SK-N-DZ (cell line): ENCODE measurements around the gene CTIF.
"Not testable (repeated sequence)": the region's sequence is repeated elsewhere in the genome, so short reads cannot be mapped to it uniquely, and the experiment has no call there.

Source experiments
- DNase-seq: peaks from one replicate; pipeline ENCODE4 v3.0.0-alpha.2; 2015; ENCODE audit warnings: low spot score

The CTIF gene

DNA sequence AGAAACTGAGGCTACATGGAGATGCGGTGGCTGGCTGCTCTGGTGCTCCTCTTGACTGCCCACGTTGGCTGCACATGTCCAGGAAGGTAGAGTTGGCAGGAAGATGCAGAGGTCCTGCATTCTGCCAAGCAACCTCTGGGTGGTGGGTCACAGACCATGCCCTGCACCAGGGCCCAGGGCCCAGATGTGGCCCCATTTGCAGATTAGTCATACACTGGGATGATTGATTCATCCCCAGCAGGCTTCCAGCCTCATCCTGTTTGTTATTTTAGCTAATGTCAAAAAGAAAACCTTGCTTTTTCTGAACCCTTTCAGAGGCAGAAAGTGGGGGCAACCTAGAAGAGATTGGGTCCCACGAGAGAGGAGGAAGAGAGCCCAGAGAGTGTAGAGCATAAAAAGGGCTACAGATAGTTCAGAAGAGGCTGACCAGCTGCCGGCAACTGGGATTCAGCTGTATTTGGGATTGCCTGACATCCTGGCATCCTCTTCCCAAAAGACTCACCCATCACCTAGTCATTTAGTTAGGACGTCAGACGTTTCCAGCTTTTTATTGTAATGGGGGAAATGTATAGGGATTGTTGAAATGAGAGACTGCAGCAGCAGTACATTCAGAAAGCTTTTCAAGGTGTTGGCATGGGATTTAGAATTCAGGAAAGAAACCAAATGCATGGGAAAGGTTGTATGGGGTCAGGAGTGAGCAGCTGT lies 101.9 kb downstream of the CTIF start:
- no peak for DNase-seq

DNA sequence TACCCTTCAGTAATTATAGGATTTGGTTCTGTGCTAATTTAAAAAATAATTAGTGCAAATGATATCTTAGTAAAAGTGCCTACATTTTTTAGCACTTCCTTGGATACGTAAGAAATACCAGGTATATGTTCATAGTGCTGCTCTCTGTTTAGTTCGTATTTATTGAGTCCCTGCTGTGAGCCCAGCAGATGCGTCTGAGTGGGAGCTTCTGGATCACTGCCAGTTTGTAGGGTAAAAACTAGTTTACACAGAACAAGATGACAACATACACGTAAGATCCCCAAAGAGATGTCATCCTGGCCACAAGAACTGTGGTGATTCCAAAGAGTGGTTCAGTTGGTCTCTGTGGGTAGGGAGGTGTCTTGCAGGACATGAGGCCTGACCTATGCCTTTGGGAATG lies 103.2 kb downstream of the CTIF start:
- DNase-seq: no peak

DNA sequence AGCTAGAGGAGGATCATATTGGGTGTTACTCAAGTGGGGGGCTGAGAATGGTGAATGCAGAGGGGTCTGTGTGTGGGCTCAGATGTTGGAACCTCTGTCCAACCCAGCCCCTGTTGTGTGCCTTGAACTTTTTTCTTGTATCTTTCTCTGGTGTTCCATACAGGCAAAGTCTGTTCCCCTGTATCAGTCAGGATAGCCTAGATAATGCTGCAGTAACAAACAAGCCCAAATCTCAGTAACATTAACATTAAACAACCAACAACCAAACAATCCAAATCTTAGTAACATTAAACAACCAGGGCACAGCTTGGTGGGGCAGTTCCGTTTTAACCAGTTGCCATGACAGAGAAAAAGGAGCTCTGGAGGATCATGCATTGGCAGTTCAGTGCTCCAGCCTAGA lies 103.7 kb downstream of the CTIF start:
- no peak for DNase-seq

DNA sequence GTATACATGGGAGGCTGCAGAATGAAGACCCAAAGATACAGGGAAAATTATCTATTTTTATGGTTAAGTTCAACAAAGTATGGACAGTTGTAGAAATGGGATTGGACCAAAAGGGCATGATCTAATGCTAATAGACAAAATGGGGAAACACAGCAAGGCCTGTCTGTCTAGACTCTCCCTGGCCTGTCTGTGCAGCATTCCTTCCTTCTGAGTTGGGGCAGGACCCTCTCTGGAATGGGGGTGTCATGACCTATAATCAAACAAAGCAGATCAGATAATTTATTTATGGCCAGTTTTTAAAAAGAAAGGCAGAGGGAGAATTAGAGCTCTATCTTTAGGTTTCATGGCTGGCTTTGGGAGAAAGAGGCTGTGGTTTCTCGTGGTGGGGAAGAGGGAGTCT lies 104.4 kb downstream of the CTIF start:
- DNase-seq: no peak

DNA sequence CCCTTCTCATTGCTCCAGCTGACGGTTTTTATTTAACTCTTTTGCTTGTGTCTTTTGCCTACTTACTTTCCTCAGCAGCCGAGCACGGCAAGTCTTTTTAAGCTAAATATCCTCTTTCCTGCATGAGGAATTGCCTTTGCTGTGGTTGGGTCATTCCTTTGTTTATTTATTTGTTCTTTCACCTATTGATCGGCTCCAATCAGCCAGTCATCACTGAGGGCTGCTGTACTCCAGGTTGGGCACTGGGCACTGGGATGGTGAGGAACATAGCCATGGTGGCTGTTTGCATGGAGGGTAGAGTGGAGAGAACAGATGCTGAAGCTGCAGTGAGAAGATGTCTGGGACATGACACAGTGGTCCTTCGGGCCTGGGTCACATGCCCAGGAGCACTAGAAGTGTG lies 105.2 kb downstream of the CTIF start:
- DNase-seq: no peak

DNA sequence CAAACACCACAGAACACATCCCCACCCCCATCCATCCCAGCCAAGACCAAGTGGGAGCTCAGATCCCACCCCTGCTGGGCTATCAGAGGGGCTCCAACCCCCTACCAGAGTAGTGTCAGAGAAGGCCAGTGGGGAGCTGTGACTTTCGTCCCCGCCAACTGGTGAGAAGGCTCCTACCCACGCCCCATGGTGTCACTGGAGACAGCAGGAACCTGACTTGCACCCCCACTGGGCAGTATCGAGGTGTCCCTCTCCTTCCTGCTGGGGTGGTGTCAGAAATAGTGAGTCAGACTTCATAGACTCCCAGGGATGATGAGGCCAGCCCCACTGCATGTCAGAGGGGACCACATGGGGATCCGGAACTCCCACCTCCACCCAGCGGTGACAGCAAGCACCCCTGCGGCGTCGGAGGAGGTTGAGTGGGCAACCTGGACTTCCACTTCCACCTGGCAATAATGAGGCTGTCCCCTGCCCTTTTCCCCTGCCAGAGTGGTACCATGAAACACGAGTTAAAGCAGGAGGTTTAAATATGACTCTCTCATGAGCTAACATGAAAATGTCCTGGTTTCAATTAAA lies 106.7 kb downstream of the CTIF start:
- no peak for DNase-seq

DNA sequence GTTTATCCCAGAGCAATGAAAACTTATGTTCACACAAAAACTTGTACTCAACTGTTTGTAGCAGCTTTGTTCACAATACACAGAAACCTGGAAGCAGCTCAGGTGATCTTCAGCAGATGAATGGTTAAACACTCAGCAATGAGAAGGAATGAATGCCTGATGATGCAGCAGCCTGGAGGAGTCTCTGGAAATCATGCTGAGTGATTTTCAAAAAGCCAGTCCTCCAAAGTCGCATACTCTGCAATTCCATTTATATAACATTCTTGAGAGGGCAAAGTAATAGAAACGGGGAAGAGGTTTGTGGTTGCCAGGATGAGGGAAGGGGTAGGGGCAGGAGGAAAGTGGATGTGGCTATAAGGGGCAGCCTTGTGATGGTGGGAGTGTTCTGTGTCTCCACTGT lies 108.1 kb downstream of the CTIF start:
- no peak for DNase-seq

DNA sequence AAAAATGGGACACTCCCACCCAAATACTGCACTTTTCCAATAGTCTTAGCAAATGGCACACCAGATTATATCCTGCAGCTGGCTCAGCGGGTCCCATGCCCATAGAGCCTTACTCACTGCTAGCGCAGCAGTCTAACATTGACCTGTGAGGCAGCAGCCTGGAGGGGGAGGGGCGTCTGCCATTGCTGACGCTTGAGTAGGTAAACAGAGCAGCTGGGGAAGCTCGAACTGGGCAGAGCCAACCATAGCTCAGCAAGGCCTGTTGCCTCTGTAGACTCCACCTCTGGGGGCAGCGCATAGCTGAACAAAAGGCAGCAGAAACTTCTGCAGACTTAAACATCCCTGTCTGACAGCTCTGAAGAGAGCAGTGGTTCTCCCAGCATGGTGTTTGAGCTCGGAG lies 110.4 kb downstream of the CTIF start:
- DNase-seq: no peak

DNA sequence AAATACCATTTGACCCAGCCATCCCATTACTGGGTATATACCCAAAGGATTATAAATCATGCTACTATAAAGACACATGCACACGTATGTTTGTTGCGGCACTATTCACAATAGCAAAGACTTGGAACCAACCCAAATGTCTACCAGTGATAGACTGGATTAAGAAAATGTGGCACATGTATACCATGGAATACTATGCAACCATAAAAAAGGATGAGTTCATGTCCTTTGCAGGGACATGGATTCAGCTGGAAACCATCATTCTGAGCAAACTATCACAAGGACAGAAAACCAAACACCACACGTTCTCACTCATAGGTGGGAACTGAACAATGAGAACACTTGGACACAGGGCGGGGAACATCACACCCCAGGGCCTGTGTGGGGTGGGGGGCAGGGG lies 115.8 kb downstream of the CTIF start:
- not testable (repeated sequence) for DNase-seq

DNA sequence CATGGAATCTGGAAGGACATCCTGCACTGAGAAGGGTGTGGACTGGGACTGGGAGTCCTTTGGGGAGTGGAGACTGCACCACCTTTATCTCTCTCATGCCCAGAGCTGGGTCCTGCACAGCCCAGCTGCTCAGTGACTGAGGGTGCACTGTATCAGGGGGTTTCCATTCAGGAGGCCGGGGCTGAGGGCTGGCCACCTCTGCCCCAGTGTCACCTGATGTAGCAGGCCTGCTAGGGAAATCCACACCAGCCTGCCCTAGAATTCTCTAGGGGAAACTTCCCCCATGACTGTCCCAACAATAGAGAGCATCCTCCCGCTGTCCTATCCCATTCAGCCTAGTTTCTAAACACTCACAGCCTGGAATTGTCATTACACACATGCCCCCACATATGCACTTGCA lies 116.7 kb downstream of the CTIF start:
- DNase-seq: no peak

DNA sequence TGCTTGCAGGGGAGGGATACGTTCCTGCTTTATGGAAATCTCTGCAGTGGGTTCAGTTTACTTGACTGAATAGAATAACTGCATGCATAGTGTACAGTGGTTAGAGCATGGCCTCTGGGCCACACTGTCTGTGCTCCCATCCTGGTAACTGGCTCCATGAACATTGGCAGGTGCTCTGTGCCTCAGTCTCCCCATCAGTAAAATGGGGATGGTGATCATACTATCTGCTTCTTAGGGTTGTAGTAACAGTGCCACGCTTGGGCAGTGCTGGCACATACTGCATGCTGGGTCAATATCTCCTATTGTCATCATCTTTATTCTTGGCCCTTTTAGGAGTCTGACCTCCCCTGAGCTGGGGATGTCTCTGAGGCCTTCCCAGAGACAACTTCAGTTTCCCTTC lies 117.3 kb downstream of the CTIF start:
- DNase-seq: no peak

DNA sequence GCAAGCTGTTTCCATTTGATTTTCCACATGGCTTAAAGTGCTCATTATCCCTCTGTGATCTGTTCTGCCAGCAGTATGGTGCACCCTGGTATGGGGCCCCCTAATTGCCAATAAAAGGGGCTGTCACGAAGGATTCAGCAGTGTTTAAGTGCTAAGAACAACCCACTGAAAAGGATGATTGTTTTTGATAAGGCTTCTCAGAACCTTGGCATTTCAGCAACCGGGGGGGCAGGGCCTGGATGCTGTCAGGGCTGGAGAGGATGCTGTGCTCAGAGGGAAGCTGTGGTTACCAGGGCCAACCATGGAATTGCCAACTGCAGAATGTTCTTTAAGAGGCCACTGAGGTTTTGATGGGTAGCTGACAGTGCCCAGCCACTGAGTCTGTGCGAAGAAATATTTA lies 117.8 kb downstream of the CTIF start:
- peak; percentile 78 for DNase-seq

DNA sequence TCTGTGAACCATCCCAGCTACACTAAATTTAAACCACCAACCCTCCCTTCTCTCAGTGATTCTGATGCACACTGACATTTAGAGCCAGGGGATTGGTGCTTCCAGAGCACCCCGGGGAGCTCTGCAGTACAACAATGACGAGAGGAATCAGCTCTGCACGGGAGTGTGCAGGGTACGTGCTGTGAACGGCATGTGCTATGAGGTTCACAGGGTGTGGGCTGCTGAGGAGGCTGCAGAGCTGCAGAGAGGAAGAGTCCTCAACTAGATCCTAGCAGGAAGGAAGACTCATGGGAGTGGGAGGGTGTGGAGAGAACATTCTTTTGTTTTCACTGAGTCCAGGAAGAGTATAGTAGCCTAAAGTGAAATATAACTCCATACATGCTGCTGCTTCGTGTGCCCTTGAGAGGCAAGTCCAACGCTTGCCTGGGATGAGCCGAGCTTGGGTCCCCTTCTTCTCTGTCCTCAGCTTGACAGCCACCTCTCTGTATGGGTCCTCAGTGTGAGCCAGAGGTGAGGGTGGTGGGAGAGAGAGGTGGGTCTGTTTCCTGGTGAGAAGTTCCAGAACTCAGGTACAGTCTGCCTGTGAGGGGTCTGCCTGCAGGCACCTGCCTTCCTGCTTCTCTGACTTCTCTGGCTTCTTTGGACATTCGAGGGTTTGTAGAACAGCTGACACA lies 118.8 kb downstream of the CTIF start:
- no peak for DNase-seq

DNA sequence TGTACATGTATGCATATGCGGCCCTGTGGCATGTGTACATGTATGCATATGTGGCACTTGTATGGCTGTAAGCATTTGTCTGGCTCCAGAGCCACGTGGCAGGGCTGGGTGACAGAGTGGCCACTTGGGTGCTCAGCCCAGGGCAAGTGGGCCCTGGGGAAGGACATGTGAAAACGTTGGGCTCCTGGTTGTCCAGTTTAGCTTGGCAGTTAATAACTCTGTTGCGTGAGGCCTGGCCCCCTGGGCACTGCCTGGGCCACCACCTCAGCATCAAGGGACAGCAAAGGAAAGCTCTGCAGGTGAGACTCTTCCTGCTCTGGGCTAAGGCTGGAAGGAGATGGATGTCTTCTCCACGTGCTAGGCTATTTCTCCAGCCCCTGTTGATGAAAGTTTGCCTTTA lies 119.9 kb downstream of the CTIF start:
- DNase-seq: no peak

DNA sequence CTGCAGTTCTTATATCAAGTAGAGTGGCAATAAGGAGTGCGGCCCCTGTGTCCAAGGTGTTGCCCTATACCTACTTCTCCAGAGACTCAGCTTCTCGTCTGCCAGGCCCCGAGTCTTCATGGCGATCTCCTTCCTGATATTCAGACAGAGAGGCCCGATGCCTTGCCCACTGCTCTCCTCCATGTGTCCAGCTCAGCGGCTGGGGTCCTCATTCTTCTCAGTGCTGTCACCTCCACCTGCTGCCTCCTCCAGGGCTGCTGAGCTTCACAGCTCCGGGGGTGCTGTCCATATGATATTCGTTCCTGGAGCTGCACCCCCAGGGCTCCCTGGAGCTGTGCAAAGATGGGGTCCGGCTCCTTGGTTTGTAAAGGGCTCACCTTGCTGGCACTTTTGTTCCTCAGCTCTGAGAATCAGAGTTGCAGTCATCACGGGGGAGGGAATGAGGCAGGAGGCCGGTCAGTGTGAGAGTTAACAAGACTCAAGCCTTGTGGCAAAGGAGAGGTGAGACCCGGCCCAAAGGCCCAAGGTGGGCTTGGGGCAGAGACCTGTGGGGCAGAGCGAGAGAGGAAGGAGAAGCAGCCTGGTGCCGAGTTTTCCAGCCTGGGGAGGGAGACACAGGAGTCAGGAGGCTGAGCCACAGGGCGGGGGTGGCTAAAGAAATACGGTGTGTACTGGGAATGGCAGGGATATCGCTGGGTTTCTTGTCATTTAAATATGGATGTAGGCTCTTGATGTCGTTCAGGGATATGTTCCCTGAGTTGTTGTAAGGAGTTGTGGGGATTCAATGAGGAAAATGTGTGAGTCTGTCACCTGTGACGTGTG lies 120.6 kb downstream of the CTIF start:
- DNase-seq: no peak

DNA sequence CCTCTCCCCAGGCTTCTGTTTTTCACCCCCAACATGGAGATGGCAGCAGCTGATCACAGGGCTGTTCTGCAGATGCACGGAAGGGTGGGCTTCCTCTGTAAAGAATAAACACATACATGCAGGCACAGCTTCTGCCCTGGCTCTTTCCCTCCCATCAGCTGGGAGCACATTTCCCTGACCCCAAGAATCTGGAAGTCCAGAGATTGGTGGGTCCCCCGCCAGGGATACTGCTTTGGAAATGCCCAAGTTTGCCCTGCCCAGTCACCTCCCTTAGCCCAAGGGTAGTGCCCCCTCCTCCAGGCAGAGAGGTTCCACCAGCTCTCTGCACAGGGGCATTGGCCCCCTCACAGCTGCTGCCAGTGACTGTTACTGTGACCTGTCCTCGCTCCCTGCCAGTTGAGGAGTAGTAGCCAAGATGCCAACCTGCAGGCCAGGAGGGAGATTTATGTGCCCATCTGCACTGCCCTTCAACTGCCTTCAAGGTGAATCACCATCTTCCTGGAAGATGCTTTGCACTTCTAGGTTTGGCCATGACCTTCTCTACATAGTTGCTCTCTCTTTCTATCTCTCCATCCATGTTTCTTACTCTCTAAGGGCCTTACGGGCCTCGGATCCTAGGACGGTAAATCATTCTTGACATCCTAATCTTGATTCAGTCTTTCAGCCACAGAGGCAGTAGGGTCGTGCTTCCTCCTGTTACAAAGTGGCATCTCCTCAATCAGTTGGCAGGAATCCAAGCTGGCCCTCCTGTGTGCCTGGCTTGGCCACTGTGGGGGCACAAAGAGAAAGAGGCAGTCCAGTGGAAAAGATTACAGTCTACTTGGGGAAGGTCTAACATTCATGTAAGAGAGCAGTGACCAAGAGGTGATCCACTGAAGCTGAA lies 121.8 kb downstream of the CTIF start:
- DNase-seq: no peak

DNA sequence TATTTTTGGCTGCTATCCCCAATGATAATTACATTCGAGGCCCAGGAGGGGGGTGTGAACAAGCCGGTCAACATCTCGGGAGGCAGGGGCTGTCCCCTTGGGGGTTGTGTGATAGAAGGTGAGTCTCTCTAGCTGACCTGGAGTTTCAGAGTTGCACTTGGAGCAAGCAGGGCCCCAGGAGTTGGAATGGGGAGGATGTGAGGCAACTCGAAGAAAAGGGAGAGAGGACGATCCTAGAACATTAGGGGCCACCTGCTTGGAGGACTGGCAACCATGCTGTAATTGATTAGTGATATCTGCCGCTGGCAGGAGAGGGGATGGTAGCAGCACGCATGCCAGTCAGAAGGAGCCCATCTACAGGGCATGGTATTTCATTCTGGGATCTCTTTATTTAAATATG lies 122.6 kb downstream of the CTIF start:
- DNase-seq: no peak

DNA sequence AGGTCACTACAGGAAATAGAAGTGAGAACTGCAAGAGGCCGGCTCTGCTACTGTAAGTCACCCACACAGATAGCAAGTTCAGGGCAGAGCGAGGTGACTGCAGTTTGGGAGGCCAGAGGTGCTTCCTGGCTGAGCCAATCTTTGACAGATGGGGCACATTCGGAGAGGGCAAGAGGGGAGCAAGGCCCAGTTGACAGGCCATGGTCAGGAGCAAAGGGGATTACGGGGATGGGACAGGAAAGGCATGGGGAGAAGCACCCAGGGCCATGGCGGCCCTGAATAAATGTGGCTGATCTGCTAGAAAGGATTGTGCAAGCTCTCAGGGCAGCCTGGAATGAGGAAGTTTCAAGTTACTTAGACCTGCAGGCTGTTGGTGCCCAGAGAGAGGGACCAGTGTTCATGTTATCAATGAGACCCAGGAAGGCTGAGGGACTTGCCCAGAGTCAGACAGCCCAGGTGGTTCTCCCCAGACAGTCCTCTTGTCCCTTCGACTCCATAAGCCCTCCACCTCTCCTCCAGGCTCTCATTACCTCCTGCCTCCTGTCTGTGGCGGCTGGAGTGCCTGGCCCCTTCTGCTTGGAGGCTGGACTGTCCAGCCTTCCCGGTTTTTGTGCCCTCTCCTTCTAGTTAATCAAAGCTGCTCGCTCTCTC lies 123.3 kb downstream of the CTIF start:
- DNase-seq: no peak

DNA sequence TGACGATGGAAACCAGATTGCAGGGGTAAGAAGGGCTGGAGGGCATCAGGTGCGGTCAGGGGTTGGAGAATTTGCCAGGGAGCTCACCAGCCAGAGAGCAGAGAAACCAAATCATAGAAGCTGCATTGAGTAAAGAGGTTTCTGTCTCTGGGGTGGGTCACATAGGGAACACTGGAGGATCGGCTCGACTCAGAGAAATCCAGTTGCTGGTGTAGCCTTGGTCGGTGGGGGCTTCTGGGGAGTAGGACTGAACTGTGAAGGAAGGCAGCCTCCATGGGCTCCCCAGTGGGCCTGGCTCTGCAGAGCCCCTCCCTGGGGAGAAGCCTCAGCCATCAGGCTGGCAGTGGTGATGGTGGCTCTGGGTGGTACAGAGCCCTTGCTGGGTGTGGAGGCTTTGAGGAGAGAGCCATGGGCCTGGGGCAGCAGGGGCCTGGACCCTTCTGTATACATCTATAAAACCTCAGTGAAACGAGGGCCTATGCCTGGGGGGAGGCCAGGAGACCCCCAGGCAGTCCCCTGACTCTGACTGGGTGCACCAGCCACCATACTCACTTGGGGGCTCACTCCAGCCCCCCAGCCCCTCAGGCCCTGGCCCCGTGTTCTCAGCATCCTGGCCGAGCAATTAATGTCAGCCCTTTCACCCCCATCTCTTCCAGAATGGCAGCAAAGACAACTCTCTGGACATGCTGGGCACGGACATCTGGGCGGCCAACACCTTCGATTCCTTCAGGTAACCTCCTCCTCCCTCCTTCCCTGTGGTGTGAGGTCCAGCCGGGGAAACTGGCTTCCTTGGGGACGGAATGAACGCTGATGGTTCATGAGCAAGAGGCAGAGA lies 124.5 kb downstream of the CTIF start:
- DNase-seq: no peak
